Rectal smooth muscle tissue (tissue), 1 donor: ENCODE measurements around the gene ARHGEF19.
"Not testable (repeated sequence)": the region's sequence is repeated elsewhere in the genome, so short reads cannot be mapped to it uniquely, and the experiment has no call there.

ENCODE experiments used
- H3K27ac ChIP-seq: one replicate; pipeline ENCODE4 v1.7.0; 2013; ENCODE audit warnings: low read depth, low read length, inconsistent platforms
- H3K27me3 ChIP-seq: one replicate; pipeline ENCODE4 v1.7.0; 2013; ENCODE audit warnings: low read length; ENCODE audit not compliant: control insufficient read depth, insufficient read depth
- H3K36me3 ChIP-seq: one replicate; pipeline ENCODE4 v1.7.0; 2013; ENCODE audit warnings: low read length; ENCODE audit not compliant: control insufficient read depth, insufficient read depth
- H3K4me1 ChIP-seq: one replicate; pipeline ENCODE4 v1.7.0; 2013; ENCODE audit warnings: low read length; ENCODE audit not compliant: control insufficient read depth, insufficient read depth
- H3K4me3 ChIP-seq: one replicate; pipeline ENCODE4 v1.7.0; 2013; ENCODE audit warnings: low read length
- H3K9ac ChIP-seq: one replicate; pipeline ENCODE4 v1.7.0; 2013; ENCODE audit warnings: low read length

ARHGEF19 gene

DNA sequence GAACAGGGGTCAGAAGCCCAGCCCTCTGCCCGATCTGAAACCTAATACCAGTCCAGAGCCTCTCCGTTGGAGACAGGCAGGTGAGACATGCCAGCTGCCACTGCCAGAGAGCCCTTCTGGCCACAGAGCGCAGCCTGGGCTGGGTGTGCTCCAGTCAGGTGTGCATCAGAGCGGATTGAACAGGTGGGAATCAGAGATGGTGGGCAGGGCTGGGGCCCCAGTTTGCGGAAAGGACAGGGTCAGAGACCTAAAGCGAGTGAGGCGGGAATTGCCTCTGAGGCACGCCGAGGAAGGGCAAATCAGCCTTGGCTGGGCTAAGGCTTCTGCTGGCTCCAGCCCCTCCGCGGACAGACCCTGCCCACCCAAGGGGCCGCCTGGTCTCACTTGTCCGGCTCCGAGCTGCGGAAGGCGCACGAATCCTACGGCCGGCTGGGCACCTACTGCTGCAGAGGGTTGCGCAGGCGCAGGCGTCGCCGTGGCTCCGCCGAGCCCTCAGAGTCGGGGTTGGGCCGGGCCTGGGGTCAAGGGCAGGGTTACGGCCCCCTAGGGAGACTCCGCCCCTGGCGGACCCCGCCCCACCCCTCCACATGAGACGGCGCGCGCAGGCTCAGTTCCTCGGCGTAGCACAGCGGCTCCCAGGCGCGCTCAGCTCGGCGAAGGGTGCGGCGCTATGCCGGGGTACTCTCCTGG is 14.2 kb upstream of the ARHGEF19 start:
- H3K36me3 ChIP-seq: no peaks in the 10 kb centered on the region
- H3K4me3 ChIP-seq: peak overlapping the region; percentile 32
- peaks cover 16% of the 10 kb centered on the region for H3K27me3 ChIP-seq
- no peaks in the 10 kb centered on the region for H3K4me1 ChIP-seq
- H3K27ac ChIP-seq: no peak overlapping the region
- no peak overlapping the region for H3K9ac ChIP-seq

DNA sequence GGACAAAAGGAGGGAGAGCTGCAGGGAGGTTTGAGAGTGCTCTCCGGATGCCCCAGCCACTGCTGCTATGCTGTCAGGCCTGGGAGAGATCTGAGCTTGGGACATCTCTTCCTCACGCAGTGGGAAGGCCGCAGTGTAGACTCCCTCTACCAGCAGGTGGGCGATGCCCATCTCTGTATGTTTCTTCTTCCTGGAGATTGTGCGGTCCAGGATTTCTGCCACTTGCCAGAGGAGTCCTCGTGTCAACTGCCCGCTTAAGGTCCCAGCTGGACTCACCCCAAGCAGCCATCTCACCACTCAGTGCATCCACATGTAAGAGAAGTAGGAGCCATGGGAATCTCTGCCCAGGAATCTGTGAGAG is 13.7 kb upstream of the ARHGEF19 start:
- Histone ChIP-seq H3K4me3 (no peak overlapping the region), H3K4me1 (no peaks in the 10 kb centered on the region), H3K36me3 (no peaks in the 10 kb centered on the region), H3K27ac (no peak overlapping the region), H3K9ac (no peak overlapping the region), H3K27me3 (peaks cover 16% of the 10 kb centered on the region)

DNA sequence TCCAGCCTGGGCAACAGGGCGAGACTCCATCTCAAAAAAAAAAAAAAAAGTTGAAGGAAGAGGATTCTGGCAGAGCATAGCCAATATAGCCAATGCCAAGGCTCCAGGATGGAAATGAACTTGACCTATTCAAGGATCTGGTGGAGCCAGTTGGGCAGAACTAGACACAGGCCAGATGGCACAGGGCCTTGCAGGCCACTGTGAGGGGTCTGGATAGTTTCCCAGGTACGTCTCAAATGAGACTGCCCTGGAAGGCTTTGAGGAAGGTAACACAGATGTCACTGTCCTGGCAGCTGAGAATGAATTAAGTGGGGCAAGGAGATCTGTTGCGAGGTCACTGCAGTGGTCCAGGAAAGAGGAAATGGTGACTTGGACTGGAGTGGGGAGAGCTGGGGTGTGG is 12.0 kb upstream of the ARHGEF19 start:
- no peaks in the 10 kb centered on the region for H3K4me1 ChIP-seq
- peaks cover 16% of the 10 kb centered on the region for H3K27me3 ChIP-seq
- no peaks in the 10 kb centered on the region for H3K36me3 ChIP-seq
- no peak overlapping the region for H3K9ac ChIP-seq
- no peak overlapping the region for H3K4me3 ChIP-seq
- no peak overlapping the region for H3K27ac ChIP-seq

DNA sequence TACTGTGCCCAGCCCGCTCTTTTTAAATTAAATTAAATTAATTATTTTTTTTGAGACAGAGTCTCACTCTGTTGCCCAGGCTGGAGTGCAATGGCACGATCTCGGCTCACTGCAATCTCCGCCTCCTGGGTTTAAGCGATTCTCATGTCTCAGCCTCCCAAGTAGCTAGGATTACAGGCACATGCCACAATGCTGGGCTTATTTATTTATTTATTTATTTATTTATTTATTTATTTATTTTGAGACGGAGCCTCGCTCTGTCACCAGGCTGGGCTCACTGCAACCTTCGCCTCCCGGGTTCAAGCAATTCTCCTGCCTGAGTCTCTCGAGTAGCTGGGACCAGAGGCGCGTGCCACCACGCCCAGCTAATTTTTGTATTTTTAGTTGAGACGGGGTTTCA is 10.3 kb upstream of the ARHGEF19 start:
- H3K9ac ChIP-seq, H3K4me3 ChIP-seq, H3K36me3 ChIP-seq, H3K27ac ChIP-seq, H3K4me1 ChIP-seq: not testable (repeated sequence)
- peaks cover 13% of the 10 kb centered on the region for H3K27me3 ChIP-seq

DNA sequence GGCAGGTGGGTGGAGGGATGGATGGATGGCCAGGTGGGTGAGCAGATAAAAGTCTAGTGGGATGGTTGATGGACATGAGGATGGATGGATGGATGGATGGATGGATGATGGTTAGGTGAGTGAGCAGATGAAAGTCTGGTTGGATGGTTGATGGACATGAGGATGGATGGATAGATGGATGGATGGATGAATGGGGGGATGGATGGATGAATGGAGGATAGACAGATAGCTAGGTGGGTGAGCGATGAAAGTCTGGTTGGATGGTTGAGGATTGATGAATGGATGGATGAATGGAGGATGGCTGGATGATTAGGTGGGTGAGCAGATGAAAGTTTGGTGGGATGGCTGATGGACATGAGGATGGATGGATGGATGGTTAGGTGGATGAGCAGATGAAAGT is 9.0 kb upstream of the ARHGEF19 start:
- no peaks in the 10 kb centered on the region for H3K36me3 ChIP-seq
- no peak overlapping the region for H3K27ac ChIP-seq
- H3K9ac ChIP-seq: no peak overlapping the region
- H3K4me3 ChIP-seq: no peak overlapping the region
- H3K4me1 ChIP-seq: peaks cover 3% of the 10 kb centered on the region
- H3K27me3 ChIP-seq: peaks cover 8% of the 10 kb centered on the region

DNA sequence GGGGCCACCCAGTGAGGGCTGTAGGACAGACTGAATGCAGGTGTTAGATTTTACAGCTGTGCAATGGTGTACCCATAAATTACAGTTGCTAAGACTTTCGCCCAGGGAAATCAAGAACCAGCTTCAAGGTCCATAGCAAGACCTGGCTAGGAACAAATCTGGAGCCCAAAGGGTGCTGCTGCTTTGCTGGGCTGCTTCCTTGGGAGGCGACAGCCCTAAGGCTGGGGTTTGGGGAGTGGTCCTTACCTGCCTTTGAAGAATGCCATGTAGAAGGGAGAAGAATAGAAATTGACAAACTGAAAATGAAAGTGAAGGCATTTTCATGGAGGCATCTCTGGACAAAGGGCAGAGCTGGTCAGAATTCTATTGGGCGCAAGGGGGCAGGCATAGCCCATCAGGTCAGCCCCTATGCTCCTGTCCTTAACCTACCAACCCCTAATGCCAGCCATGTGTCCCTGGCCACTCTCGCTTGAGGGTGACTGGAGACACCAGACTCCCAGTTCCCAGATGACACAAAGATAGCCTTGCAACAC is 7.6 kb upstream of the ARHGEF19 start:
- H3K36me3 ChIP-seq: no peaks in the 10 kb centered on the region
- H3K27ac ChIP-seq: no peak overlapping the region
- H3K27me3 ChIP-seq: no peaks in the 10 kb centered on the region
- H3K4me3 ChIP-seq: no peak overlapping the region
- peaks cover 3% of the 10 kb centered on the region for H3K4me1 ChIP-seq
- H3K9ac ChIP-seq: no peak overlapping the region

DNA sequence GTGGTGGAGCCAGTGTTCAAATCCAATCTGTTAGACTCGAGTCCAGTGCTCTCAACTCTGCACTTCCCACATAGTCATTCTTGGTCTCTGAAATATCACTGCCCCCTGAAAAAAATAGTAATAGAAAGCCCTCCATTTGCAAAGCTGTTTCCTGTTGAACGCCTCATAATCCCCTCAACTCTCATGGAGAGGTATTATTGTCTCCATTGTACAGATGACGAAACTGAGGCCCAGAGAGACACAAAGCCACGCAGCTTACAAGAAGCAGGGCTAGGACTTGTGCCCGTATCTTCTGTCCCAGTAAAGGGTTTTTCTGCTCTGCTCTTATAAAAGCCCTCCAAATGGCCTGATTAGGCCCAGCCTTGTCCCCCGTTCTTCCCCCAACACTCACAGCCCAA is 6.2 kb upstream of the ARHGEF19 start:
- peaks cover 3% of the 10 kb centered on the region for H3K4me1 ChIP-seq
- no peak overlapping the region for H3K27ac ChIP-seq
- H3K36me3 ChIP-seq: no peaks in the 10 kb centered on the region
- no peak overlapping the region for H3K9ac ChIP-seq
- H3K4me3 ChIP-seq: no peak overlapping the region
- H3K27me3 ChIP-seq: no peaks in the 10 kb centered on the region

DNA sequence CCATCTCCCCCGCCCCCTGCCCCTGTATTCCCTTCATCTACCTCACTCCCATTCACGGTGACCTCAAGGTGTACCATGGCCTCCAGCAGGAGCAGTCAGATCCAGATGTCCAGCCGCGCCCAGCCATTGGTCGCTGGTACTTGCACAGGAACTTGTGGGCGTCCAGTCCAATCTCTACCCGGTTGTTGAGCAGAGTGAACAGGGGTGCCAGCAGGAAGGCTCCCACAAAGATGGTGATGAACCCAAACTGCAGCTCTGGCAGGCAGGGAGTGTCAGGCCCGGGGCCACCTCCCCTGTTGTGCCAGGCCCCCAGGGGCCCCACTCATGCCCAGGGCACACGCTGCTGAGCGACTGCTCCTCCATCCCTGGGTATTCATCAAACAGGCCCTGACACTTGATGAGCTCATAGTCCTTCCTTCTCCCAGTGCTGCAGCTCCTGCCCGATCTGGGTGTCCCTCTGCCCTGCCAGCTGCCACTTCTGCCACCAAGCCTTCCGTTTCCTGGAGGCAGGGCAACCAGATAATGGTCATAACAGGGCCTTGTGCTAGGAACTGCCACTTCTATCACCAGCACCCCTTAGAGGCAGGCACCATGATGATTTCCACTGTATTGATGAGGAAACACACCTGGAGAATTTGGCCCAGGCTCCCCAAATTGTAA is 5.7 kb upstream of the ARHGEF19 start:
- no peaks in the 10 kb centered on the region for H3K36me3 ChIP-seq
- no peak overlapping the region for H3K9ac ChIP-seq
- H3K27me3 ChIP-seq: no peaks in the 10 kb centered on the region
- H3K27ac ChIP-seq: peak overlapping the region; percentile 63
- H3K4me3 ChIP-seq: no peak overlapping the region
- peaks cover 3% of the 10 kb centered on the region for H3K4me1 ChIP-seq

DNA sequence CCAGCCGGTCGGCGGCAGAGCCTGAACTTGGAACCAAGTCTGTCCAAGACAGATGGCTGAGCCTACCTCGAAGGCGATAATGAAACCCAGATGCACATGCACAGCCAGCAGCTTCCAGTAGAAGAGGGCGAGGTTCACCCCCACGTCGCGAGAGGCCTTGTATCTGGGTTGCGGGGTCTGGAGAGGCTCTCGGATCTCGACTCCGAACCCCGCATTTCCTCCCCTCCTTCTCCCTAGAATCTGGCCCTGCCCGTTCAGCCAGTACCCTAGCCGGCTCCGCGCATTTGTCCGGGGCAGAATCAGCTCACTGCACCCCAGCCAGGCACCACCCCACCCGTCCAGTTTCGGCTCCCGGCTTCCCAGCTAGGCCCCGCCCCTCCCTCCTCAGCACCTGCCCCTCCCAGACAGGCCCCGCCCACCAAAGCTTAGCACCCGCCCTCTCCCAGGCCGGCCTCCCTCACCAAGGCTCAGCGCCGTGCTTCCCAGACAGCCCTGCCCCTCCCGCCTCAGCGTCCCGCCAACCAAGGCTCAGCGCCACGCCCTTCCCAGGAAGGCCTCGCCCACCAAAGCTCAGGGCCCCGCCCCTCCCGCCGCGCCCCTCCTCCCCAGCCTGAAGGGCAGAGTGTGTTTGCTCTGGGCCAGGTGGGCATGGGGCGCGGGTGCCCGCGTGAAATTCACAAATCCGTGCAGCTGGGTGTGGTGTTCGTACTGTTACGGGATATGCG is 4.8 kb upstream of the ARHGEF19 start:
- H3K4me3 ChIP-seq: peak overlapping the region; percentile 78
- H3K27ac ChIP-seq: peak overlapping the region; percentile 75
- H3K27me3 ChIP-seq: no peaks in the 10 kb centered on the region
- H3K9ac ChIP-seq: no peak overlapping the region
- H3K36me3 ChIP-seq: no peaks in the 10 kb centered on the region
- H3K4me1 ChIP-seq: peaks cover 3% of the 10 kb centered on the region

DNA sequence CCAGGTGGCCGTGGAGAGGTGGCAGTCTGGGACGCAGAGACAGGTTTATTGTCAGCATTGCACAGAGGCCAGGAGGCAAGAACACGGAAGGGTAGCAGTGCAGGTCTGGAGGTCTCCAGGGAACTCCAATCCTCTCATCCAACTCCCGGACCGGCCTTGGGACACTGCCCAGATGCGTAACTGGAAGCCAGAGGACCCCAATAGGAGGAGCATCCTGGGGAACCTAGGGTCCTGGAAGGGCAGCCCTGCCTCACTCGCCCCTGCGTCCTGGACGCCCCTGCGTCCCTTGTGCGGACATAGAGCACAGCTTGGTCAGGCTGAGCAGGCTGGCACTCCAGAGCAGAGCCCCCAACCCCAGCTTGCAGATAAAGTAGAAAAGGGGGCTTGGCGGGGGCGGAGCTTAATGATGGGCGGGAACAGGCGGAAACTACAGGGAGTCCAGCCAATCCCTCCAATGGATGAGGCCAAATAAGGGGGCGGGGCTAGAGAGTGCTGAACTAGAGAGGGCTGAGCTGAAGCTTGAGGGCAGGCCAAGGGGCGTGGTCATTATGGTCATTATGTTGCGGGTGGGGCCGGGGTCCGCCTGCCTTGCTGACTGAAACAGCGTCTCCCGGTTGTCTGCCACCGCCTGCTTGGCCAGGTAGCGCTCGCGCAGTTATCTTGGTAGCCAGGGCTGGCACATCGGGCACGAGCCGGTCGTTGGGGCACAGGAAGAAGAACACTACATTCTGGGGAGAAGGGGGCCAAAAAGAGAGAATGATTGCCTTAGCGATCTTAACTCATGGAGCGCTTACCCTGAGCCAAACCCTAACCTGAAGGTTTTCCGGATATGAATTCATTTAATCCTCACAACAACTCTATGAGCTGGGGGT is 3.7 kb upstream of the ARHGEF19 start:
- no peaks in the 10 kb centered on the region for H3K36me3 ChIP-seq
- no peak overlapping the region for H3K27ac ChIP-seq
- H3K9ac ChIP-seq: no peak overlapping the region
- peaks cover 3% of the 10 kb centered on the region for H3K4me1 ChIP-seq
- H3K27me3 ChIP-seq: no peaks in the 10 kb centered on the region
- peak overlapping the region; percentile 78 for H3K4me3 ChIP-seq

DNA sequence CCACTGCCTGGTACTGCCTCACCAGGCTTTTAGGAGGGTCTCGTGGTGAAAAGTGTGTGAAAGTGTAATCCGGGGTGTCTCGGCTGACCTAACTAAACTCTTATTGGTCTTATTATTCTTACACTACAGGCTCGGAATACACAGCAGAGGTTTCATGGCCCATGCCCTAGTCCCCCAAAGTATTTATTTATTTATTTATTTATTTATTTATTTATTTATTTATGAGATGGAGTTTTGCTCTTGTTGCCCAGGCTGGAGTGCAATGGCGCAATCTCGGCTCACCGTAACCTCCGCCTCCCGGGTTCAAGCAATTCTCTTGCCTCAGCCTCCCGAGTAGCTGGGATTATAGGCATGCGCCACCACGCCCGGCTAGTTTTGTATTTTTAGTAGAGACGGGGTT is 2.8 kb upstream of the ARHGEF19 start:
- not testable (repeated sequence) for H3K36me3 ChIP-seq, H3K27me3 ChIP-seq, H3K27ac ChIP-seq, H3K4me1 ChIP-seq, H3K4me3 ChIP-seq, H3K9ac ChIP-seq

DNA sequence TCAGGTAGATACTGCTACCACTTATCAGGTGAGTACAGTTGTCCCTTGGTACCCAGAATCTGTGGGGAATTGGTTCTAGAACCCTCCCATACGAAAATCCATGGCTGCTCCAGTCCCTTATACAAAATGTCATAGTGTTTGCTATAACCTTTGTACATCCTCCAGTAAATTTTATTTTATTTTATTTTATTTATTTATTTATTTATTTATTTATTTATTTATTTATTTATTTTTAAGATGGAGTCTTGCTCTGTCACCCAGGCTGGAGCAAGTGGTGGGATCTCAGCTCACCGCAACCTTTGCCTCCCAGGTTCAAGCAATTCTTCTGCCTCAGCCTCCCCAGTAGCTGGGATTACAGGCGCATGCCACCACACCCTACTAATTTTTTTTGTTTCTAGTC is 1.1 kb upstream of the ARHGEF19 start:
- not testable (repeated sequence) for H3K4me3 ChIP-seq, H3K27me3 ChIP-seq, H3K36me3 ChIP-seq, H3K27ac ChIP-seq, H3K4me1 ChIP-seq, H3K9ac ChIP-seq
